ENCODE results near the gene PEX26. TPM values are rescaled to one million over a fixed set of nuclear protein-coding genes. Genes with fewer than 3 reads are reported as not detected.
"Not testable (repeated sequence)": the region's sequence is repeated elsewhere in the genome, so short reads cannot be mapped to it uniquely, and the experiment has no call there.

The PEX26 gene
- total RNA-seq, 2 experiments from 2014 or later: 40.1 to 41.0 TPM

DNA sequence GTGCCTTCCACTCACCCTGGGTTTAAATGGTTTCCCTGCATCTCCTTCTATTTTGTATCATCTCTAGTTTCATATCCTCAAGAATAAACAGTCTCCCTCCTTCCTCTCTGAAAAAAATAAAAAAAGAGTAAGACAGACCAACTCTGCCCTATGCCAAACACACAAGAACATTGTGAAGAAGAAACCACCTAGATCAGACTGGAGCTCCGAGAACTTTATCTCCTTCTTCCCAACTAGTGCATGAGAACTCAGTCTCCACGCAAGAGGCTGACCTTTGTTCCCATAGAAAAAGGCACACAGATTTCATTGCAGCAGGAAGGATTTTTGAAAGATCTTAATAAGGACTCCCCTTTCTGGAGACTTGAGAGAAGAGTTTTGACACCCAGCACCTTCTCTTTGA is 8.7 kb upstream of the PEX26 start:
- Mint-ChIP-seq H3K27ac (no peak overlapping the region), H3K4me1 (no peaks in the 10 kb centered on the region), H3K36me3 (ENCODE audit: low read depth) (no peaks in the 10 kb centered on the region), H3K27me3 (peaks cover 38% of the 10 kb centered on the region), H3K9me3 (no peaks in the 10 kb centered on the region), H3K4me3 (no peak overlapping the region)
- CTCF ChIA-PET: interaction anchor here (1.5 kb wide), 1 partner anchor 15 kb away, joined by 3 read pairs; no protein-coding TSS in a partner anchor
- DNase-seq: no peak
- POLR2A ChIA-PET: no interaction called here

DNA sequence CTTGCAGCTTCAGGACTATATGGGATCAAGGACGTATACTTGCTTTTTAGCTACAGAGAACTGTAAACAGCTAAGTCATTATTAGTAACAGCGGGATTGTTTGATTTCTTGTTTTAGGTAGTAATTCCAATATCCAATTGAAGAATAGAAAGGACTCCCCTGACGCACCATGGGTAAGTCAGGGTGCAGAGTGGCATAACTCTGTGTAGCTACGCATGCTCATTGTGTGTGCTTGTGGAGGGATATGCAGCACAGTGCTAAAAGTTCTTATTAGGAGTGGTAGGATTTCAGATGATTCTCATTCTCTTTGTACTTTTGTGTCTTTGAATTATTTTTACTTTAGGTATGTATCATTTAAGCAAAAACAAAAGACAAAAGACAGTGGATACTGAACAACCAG is 7.7 kb upstream of the PEX26 start:
- H3K9me3 Mint-ChIP-seq: no peaks in the 10 kb centered on the region
- no peak for DNase-seq
- ChIA-PET POLR2A (no interaction called here), CTCF (interaction anchor here (1.5 kb wide), 1 partner anchor 16 kb away, joined by 3 read pairs; no protein-coding TSS in a partner anchor)
- no peak overlapping the region for H3K27ac Mint-ChIP-seq
- H3K27me3 Mint-ChIP-seq: peaks cover 31% of the 10 kb centered on the region
- no peak overlapping the region for H3K4me3 Mint-ChIP-seq
- no peaks in the 10 kb centered on the region for H3K4me1 Mint-ChIP-seq
- no peaks in the 10 kb centered on the region for H3K36me3 Mint-ChIP-seq (ENCODE audit: low read depth)

DNA sequence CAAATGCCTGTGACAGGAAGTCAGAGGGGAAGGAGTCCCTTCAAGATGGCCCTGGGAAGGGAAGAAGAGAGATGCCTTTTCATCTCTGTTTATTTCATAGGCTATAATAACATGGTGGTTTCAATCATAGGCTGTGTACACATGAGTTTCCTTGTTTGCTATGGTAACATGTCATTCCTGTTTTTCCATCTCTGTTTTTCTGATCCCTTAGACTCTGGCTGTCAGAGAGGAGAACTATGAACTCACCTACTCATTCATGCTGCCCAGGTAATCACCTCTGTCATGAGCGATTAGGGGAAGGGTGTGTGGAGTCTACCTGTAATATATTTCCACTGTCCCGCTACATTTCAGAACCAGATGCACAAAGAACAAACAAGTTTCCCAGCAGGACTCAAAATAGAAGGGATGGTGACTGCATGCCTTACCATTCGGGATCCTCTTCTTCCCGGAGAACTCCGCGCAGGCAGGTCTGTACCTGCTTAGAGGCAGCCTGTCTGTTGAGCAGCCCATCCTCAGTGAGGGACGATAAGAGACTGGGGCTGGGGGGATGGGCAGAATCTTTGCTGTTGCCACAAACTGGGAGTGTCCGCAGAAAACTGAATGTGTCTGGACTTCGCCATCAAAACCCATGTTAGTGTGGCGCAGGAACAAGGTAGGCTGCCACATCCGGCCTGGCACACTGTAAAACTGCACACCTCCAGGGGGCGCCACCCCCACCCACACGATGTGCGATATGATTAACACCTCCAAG is 7.1 kb upstream of the PEX26 start:
- Mint-ChIP-seq H3K27ac (no peak overlapping the region), H3K36me3 (ENCODE audit: low read depth) (no peaks in the 10 kb centered on the region), H3K9me3 (no peaks in the 10 kb centered on the region), H3K4me1 (peaks cover under 1% of the 10 kb centered on the region), H3K4me3 (no peak overlapping the region), H3K27me3 (peaks cover 25% of the 10 kb centered on the region)
- POLR2A ChIA-PET: no interaction called here
- CTCF ChIA-PET: no interaction called here
- no peak for DNase-seq

DNA sequence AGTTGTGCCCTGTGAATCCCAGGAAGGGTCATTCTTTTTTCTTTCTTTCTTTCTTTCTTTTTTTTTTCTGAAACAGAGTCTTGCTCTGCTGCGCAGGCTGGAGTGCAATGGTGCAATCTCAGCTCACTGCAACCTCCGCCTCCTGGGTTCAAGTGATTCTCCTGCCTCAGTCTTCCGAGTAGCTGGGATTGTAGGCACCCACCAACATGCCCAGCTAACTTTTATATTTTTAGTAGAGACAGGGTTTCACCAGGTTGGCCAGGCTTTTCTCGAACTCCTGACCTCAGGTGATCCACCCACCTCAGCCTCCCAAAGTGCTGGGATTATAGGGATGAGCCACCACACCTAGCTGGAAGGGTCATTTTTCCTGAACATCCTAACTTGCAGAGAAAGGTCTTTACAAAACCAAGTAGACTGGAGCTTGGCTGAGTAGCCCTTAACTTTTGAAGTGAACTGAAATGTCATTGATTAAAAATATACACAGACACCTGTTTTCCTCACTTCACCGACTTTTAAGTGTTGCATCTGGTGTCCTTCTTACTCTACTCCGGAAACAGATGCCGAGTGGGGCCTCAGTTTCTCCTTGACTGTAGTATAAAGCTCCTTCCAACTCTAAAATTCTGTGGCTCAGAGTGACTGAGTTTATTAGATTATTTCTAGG is 6.4 kb upstream of the PEX26 start:
- H3K27ac Mint-ChIP-seq; H3K4me1 Mint-ChIP-seq; DNase-seq; POLR2A ChIA-PET; H3K4me3 Mint-ChIP-seq; H3K36me3 Mint-ChIP-seq (ENCODE audit: low read depth); H3K9me3 Mint-ChIP-seq: not testable (repeated sequence)
- CTCF ChIA-PET: interaction anchor here (1.9 kb wide), 1 partner anchor 241 kb away, joined by 7 read pairs; no protein-coding TSS in a partner anchor
- peaks cover 18% of the 10 kb centered on the region for H3K27me3 Mint-ChIP-seq

DNA sequence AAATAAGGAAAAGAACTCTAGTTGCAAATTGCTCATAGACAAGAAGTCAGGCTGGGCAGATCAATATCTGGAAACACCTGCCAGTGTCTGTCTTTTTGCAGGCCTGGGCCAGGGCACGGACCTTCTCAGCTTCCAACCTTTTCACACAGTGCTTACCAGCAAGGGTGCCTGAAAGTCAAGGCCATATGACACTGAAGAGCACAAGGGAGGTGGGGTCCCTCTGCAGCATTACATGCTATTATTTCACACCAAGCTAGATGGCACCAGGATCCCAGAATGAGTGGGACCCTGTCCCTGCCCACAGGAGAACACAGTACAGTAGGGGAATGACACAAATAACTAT is 5.9 kb upstream of the PEX26 start:
- Mint-ChIP-seq H3K27me3 (peaks cover 17% of the 10 kb centered on the region), H3K27ac (no peak overlapping the region), H3K4me3 (no peak overlapping the region), H3K9me3 (no peaks in the 10 kb centered on the region), H3K36me3 (ENCODE audit: low read depth) (no peaks in the 10 kb centered on the region), H3K4me1 (peaks cover 11% of the 10 kb centered on the region)
- DNase-seq: no peak
- CTCF ChIA-PET: interaction anchor here (1.9 kb wide), 1 partner anchor 242 kb away, joined by 7 read pairs; no protein-coding TSS in a partner anchor
- POLR2A ChIA-PET: no interaction called here

DNA sequence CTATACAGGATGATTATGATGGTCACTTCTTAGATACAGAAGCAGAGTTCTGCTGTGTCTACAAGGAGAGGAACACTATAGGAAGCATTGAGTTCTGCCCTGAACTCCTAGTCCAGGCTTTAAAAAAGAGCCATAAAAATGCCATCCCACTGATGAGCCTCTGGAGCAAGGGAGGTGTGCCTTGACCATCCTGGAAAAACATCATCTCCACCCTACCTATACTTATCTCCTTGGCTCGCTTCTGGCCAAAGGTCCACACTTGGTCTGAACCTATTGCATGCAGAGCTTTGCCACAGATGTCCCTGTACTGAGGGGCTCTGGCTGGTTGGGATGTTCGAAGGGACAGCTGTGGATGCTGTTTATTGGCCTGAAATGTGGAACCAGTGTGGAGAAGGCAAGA is 4.3 kb upstream of the PEX26 start:
- CTCF ChIA-PET: no interaction called here
- peaks cover 8% of the 10 kb centered on the region for H3K27me3 Mint-ChIP-seq
- POLR2A ChIA-PET: no interaction called here
- H3K9me3 Mint-ChIP-seq: no peaks in the 10 kb centered on the region
- no peak for DNase-seq
- H3K4me1 Mint-ChIP-seq: peaks cover 13% of the 10 kb centered on the region
- H3K36me3 Mint-ChIP-seq (ENCODE audit: low read depth): peaks cover 3% of the 10 kb centered on the region
- H3K27ac Mint-ChIP-seq: no peak overlapping the region
- H3K4me3 Mint-ChIP-seq: no peak overlapping the region

DNA sequence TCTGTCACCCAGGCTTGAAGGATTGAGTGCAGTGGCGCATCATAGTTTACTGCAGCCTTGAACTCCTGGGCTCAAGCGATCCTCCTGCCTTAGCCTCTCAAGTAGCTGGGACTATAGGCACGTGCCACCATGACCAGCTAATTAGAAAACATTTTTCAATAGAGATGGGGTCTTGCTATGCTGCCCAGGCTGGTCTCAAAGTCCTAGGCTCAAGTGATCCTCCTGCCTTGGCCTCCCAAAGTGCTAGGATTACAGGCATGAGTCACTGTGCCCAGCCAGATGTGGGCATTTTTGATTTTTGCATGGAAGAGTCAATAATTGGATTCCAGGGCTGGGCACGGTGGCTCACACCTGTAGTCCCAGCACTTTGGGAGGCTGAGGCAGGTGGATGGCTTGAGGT is 3.9 kb upstream of the PEX26 start:
- H3K36me3 Mint-ChIP-seq (ENCODE audit: low read depth); DNase-seq; H3K27me3 Mint-ChIP-seq; H3K4me3 Mint-ChIP-seq; H3K9me3 Mint-ChIP-seq; POLR2A ChIA-PET; H3K27ac Mint-ChIP-seq; CTCF ChIA-PET: not testable (repeated sequence)
- H3K4me1 Mint-ChIP-seq: peaks cover 17% of the 10 kb centered on the region

DNA sequence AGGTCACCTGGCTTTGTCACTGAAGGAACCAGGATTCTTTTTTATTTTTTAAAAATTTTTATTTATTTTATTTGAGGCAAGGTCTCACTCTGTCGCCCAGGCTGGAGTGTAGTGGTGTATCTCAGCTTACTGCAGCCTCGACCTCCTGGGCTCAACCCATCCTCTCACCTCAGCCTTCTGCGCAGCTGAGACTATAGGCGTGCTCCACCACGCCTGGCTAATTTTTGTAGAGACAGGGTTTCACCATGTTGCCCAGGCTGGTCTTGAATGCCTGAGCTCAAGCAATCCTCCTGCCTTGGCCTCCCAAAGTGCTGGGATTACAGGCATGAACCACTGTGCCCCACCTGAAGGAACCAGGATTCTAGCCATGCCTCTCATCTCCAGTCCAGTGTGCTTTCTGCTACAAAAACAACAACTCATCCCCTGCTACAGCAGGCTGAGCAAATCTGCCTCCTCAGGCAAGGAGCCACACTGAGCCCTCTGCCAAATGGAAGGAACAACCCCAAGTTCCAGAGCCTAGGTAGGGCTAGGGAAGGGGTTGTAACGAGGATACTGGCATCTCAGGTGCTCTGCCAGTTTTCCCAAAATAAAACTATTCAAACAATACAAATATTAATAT is 2.6 kb upstream of the PEX26 start:
- no peak for DNase-seq
- CTCF ChIA-PET: interaction anchor here (0.8 to 2.1 kb wide), 18 partner anchors 9 to 333 kb away, joined by 3 to 24 read pairs (median 4); no protein-coding TSS in a partner anchor
- POLR2A ChIA-PET: interaction anchor here (1.0 to 1.1 kb wide), 2 partner anchors 75 to 247 kb away, joined by 3 read pairs; partner anchors contain the start of gene USP18
- H3K9me3 Mint-ChIP-seq: no peaks in the 10 kb centered on the region
- H3K4me3 Mint-ChIP-seq: no peak overlapping the region
- H3K27ac Mint-ChIP-seq: no peak overlapping the region
- H3K4me1 Mint-ChIP-seq: peaks cover 28% of the 10 kb centered on the region
- peaks cover 16% of the 10 kb centered on the region for H3K36me3 Mint-ChIP-seq (ENCODE audit: low read depth)
- H3K27me3 Mint-ChIP-seq: no peaks in the 10 kb centered on the region

DNA sequence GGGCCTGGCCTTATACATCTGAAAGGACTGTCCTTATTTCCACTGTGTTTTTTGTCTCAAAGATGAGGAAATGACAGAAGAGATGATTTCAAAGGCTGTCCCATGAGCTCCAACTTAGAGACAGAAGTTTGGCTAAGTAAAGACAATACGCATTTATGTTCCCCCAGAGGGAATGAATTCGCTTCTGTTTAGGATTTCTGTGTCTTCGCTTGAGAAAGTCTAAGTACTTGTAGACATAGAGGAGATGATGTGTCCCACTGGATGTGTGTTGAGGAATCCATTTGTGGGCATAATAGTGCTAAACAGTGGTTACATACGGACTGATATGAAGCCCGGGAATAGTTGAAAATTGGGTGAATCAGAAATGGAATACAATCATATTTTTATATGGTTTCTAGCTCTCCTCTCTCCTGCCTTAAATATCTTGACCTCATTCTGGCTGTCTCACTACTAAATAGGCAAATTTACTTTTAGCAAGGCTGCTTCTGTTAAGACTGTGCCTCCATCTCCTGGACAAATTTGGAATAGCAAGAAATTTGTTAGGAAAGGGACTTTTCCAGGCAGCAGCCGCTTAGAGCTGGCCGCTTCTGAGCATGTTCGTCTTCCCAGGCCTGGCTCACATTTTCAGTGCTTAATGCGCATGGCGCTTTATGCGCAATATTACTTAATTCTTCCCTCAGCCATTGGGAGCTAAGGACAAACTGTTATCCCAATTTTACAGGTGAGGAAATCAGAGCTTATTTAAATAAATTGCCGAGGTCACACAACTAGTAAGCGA is 1.9 kb upstream of the PEX26 start:
- ChIA-PET CTCF (interaction anchor here (0.6 to 2.1 kb wide), 32 partner anchors 9 to 904 kb away, joined by 3 to 24 read pairs (median 4); no protein-coding TSS in a partner anchor), POLR2A (interaction anchor here (1.0 to 1.1 kb wide), 2 partner anchors 74 to 248 kb away, joined by 3 read pairs; partner anchors contain the start of gene USP18)
- Mint-ChIP-seq H3K4me1 (peaks cover 28% of the 10 kb centered on the region), H3K27me3 (no peaks in the 10 kb centered on the region), H3K4me3 (peak overlapping the region; percentile 89), H3K9me3 (no peaks in the 10 kb centered on the region), H3K27ac (peak overlapping the region; percentile 75), H3K36me3 (ENCODE audit: low read depth) (peaks cover 23% of the 10 kb centered on the region)
- DNase-seq: peak; percentile 65

DNA sequence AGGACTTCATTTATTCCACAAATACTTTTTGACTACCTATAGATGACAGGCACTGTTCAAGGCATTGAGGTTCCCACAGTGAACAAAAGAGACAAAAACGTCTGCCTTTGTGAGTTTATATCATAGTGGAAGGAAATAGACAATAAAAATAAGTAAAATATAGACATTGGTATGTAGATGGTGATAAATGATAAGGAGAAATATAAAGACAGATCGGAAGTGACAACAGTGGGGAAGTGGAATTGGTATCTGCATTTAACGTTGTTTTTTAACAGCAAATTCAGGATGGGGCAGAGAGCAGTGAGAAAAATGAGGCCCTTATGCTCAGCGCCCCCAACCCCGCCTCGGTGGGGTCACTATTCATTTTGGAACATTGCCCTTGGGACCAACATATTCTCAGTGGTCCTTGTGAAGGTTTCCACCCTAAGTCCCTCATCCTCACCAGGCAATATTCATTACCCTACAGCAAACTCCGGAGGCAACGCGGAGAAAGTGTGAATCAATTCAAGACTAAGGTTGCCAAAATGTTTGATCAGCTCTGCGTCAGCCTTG is 627 bp upstream of the PEX26 start:
- POLR2A ChIA-PET: interaction anchor here (1.1 kb wide), 2 partner anchors 11 to 72 kb away, joined by 3 to 8 read pairs; partner anchors contain the start of gene USP18
- CTCF ChIA-PET: interaction anchor here (0.8 to 3.0 kb wide), 10 partner anchors 8 to 248 kb away, joined by 3 to 24 read pairs (median 4); no protein-coding TSS in a partner anchor
- H3K4me3 Mint-ChIP-seq: peak overlapping the region; percentile 89
- no peaks in the 10 kb centered on the region for H3K9me3 Mint-ChIP-seq
- no peak for DNase-seq
- peaks cover 35% of the 10 kb centered on the region for H3K36me3 Mint-ChIP-seq (ENCODE audit: low read depth)
- no peaks in the 10 kb centered on the region for H3K27me3 Mint-ChIP-seq
- peaks cover 39% of the 10 kb centered on the region for H3K4me1 Mint-ChIP-seq
- peak overlapping the region; percentile 95 for H3K27ac Mint-ChIP-seq

DNA sequence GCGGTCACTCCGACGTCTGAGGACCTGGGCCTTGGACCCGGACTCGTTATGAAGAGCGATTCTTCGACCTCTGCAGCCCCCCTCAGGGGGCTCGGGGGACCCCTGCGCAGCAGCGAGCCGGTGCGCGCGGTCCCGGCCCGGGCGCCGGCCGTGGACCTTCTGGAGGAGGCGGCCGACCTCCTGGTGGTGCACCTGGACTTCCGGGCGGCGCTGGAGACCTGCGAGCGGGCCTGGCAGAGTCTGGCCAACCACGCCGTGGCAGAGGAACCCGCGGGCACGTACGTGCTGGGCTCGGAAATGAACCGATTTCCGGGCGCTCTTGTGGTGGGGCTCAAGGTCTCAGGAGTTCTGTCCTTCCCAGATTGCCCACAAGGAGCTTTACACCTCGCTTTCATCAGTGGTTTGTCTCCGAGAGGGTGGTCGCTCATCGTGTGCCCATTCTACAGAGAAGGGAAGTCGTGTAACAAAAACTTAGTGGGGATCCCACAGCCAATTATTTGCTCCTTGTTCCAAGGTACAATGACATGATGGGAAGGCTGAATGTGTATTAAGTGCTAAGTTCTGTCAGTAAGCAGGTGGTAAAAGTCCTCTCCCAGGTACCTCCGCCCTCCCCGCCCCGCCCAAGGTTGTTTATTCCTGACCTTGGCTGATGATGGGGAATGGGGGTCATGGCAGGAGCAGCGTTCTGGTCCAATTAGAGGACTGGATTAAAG is 695 bp downstream of the PEX26 start:
- POLR2A ChIA-PET: interaction anchor here (0.5 to 1.1 kb wide), 2 partner anchors 10 to 55 kb away, joined by 3 read pairs; no protein-coding TSS in a partner anchor
- H3K36me3 Mint-ChIP-seq (ENCODE audit: low read depth): peaks cover 48% of the 10 kb centered on the region
- H3K27me3 Mint-ChIP-seq: no peaks in the 10 kb centered on the region
- peak overlapping the region; percentile 95 for H3K27ac Mint-ChIP-seq
- CTCF ChIA-PET: interaction anchor here (0.6 to 3.0 kb wide), 6 partner anchors 10 to 1406 kb away, joined by 3 to 13 read pairs (median 3); no protein-coding TSS in a partner anchor
- peak overlapping the region; percentile 89 for H3K4me3 Mint-ChIP-seq
- H3K4me1 Mint-ChIP-seq: peaks cover 46% of the 10 kb centered on the region
- DNase-seq: peak; percentile 53
- H3K9me3 Mint-ChIP-seq: no peaks in the 10 kb centered on the region

Data from activated CD4-positive, alpha-beta T cell treated with anti-CD3 and anti-CD28 coated beads, Interleukin-2, amount 10 ng/mL, durations not matched to agents 7 days and 5 days (primary cell).